HG03520 (cell line): ENCODE data around the gene NME5.
"Not testable (repeated sequence)": the region's sequence is repeated elsewhere in the genome, so short reads cannot be mapped to it uniquely, and the experiment has no call there.

Experiments used
- ATAC-seq: cut with Tn5 transposase; IDR thresholded peaks from one replicate; pipeline ENCODE4 v1.9.1; 2021; ENCODE audit warnings: mild to moderate bottlenecking, moderate library complexity; ENCODE audit not compliant: unreplicated experiment

Gene NME5

DNA sequence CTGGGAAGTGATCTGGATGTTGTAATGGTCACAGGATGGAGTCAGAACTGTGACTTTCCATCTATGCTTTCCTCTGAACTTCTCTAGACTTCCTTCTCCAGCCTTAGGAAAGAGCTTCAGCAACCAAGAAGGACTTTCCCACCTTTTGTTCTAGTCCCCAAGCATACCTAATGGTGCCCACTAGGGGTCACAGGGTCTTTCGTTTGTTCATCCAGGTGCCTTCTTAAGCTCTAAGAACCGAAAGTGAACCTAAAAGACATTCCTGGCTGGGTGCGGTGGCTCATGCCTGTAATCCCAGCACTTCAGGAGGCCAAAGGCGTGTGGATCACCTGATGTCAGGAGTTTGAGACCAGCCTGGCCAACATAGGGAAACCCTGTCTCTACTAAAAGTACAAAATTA is 57.2 kb downstream of the NME5 start:
- ATAC-seq, result no peak

DNA sequence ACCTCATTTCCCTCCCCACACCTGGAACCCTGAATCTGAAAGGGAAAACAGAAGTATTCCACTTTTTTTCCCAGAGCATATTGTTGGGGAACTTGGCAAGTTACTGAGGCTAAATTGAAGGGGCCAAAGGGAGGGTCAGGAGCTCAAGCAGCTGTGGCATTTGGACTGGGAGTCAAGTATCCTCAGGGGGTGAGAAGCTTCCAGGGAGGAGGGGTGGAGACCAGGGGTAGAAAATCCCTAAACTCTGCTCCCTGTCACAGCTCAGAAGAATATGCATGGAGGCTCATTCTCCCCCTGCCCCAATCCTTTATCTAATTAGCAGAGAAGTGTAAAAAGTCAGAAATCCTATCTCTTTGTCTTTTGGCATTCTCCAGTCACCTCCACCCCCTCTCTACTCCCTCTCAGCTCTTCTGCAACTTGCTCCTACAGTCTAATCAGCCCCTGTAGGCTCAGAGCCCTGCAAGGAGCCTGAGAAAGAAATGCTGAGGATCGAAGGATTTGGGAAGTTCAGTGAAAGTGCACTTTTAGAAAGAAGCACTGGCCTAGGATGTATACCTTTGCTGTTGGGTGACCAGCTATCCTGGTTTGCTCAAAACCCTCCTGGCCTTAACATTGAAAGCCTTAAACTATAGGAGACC is 61.1 kb downstream of the NME5 start:
- ATAC-seq, result no peak

GRCh38 chr5:138077064-138077696 is 62.0 kb downstream of the NME5 start:
- no peak for ATAC-seq

DNA sequence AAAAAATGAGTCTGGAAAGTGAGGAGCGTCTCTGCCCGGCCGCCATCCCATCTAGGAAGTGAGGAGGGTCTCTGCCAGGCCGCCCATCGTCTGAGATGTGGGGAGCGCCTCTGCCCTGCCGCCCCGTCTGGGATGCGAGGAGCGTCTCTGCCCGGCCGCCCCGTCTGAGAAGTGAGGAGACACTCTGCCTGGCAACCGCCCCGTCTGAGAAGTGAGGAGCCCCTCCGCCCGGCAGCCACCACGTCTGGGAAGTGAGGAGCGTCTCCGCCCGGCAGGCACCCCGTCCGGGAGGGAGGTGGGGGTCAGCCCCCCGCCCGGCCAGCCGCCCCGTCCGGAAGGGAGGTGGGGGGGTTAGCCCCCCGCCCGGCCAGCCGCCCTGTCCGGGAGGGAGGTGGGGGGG is 69.2 kb downstream of the NME5 start:
- not testable (repeated sequence) for ATAC-seq

DNA sequence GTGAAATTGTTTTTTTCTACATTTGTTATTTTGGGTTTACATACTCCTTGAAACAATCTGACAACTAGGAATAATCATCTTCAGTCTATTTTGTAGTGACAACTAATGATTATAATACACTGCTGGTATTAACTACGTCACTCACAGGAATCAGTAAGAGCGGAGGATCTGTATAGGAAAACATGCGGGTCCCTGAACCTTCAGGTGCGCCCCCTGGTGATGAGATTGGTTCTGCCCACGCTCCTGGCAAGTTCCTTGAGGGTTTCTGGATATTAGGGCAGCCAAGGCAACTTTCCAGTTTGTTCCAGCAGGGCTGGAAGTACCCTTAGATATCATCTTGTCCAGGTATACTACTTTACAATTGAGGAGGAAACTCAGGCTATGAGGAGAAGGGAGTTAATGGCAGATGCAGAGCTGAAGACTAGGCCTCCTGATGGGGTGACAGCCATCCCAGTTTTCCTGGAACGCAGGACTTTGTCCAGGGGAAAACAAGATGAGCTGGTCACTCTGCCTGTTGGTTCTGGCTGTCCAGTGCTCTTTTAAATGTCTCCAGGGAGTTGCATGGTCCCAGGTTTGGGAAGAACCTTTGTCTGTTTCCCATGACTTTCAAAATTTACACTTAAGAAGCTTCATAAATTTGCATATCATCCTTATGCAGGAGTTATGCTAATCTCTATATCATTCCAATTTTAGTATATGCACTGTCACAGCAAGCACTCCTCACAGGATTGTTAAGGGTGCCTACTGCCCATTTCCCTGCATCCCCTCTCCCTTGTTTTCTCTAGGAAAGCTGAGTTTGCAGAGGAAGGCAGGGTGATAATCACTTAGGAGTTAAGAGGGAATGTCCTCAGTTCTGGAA is 70.3 kb downstream of the NME5 start:
- ATAC-seq, result no peak

DNA sequence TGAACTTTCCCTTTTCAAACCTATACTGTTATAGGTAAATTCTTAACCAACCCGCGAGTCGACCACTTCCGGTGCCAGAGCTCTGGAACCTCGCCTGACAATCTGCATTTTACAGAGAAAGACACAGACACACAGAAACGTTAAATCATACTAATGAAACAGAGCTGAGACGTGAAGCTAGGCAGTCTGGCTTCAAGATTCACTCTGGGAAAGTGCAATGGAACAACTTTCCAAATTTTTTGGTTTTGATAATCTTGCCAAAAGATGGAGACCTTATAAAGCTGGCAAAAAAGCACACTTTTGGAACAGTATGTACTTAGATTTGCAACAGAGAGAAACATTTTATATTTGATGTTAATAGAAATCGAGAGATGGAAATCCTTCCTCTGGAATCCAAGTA is 71.3 kb downstream of the NME5 start:
- no peak for ATAC-seq
